Stimulated activated CD8-positive, alpha-beta memory T cell treated with anti-CD3 and anti-CD28 coated beads, Interleukin-7, amount 100 ng/mL, for 48 hours (primary cell): ENCODE results near the gene F13A1.

Source experiments
- DNase-seq, 2 donors: peaks; one replicate each; pipeline ENCODE4 v3.0.0-alpha.2; 2020; ENCODE audit warnings: low read depth in 1 of 2; ENCODE audit errors: extremely low read depth in 1 of 2

The F13A1 gene

GRCh38 chr6:6244624-6245023, 75.8 kb downstream of the F13A1 start:
- DNase-seq, result no peak

GRCh38 chr6:6243846-6244245, 76.6 kb downstream of the F13A1 start:
- DNase-seq, result no peak

GRCh38 chr6:6239598-6240581, 80.6 kb downstream of the F13A1 start:
- DNase-seq, result no peak

GRCh38 chr6:6236730-6237469, 83.6 kb downstream of the F13A1 start:
- no peak for DNase-seq

GRCh38 chr6:6235786-6236185, 84.7 kb downstream of the F13A1 start:
- no peak for DNase-seq

GRCh38 chr6:6234963-6235362, 85.5 kb downstream of the F13A1 start:
- DNase-seq, result no peak

- no peak for DNase-seq
Observed at GRCh38 chr6:6230286-6230685, 90.2 kb downstream of the F13A1 start.

GRCh38 chr6:6227896-6228295, 92.6 kb downstream of the F13A1 start:
- no peak for DNase-seq

GRCh38 chr6:6225885-6226529, 94.5 kb downstream of the F13A1 start:
- DNase-seq, result no peak

- DNase-seq, result no peak
Observed at GRCh38 chr6:6224933-6225486, 95.5 kb downstream of the F13A1 start.

- no peak for DNase-seq
Observed at GRCh38 chr6:6221787-6222535, 98.5 kb downstream of the F13A1 start.

GRCh38 chr6:6220718-6221117, 99.7 kb downstream of the F13A1 start:
- no peak for DNase-seq

GRCh38 chr6:6219716-6220115, 100.7 kb downstream of the F13A1 start:
- no peak for DNase-seq

GRCh38 chr6:6218759-6219085, 101.7 kb downstream of the F13A1 start:
- no peak for DNase-seq

GRCh38 chr6:6217855-6218758, 102.4 kb downstream of the F13A1 start:
- DNase-seq, result no peak

GRCh38 chr6:6210994-6211393, 109.5 kb downstream of the F13A1 start:
- DNase-seq, result no peak

GRCh38 chr6:6202886-6203285, 117.6 kb downstream of the F13A1 start:
- no peak for DNase-seq

GRCh38 chr6:6201200-6201599, 119.3 kb downstream of the F13A1 start:
- no peak for DNase-seq

- no peak for DNase-seq
Observed at GRCh38 chr6:6199678-6200077, 120.8 kb downstream of the F13A1 start.

- DNase-seq, result no peak
Observed at GRCh38 chr6:6196762-6197161, 123.7 kb downstream of the F13A1 start.
